Measurements from ENCODE around the gene ACTG2.
A peak's percentile ranks its signal among the peaks of the same experiment; 100 is the strongest.
"Not testable (repeated sequence)": the region's sequence is repeated elsewhere in the genome, so short reads cannot be mapped to it uniquely, and the experiment has no call there.

The ACTG2 gene

DNA sequence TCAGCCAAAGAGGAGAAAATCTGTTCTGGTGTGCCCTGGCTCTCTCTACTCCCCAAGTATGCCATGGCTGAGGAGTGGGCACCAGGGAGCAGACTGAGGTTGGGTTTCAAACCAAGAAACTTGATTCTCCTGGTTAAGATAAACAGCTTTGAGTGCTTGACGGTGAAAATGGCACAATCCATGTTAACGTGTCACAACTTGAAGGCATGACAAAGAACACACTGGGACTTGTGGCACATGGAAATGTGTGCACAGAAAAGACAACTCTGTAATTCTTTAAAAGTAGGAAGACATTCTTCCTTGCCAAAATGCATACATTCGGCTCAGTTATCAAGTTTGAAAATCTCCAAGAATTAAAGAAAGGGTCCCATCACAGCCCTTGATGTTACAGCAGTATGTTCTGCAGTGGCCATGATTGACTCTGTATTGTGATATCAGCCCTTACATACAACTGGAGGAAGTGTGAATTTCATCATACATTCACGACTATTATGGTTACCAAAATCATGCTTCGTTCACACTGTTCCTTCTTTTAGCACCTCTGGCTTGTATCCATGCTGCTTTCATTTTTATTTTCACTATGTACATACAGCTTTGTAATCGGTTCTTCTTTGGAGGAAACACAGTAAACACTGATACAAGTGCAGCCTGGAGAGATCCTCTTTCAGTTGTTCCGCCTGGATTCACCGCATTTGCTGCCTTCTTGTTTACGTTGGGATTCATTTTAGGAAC is 15.6 kb upstream of the ACTG2 start:
- Histone ChIP-seq H3K4me1 (ENCODE audit: control insufficient read depth, insufficient read depth, low read length) (peaks cover 18% of the 10 kb centered on the region), H3K9ac (ENCODE audit: low read length) (no peak overlapping the region), H3K27ac (ENCODE audit: low read depth, low read length) (peak overlapping the region; percentile 78), H3K4me3 (ENCODE audit: low read length) (peak overlapping the region; percentile 1), H3K36me3 (ENCODE audit: control insufficient read depth, insufficient read depth, low read length) (no peaks in the 10 kb centered on the region), H3K27me3 (ENCODE audit: control insufficient read depth, insufficient read depth, low read length) (no peaks in the 10 kb centered on the region)

- not testable (repeated sequence) for H3K27me3 ChIP-seq (ENCODE audit: control insufficient read depth, insufficient read depth, low read length); H3K4me3 ChIP-seq (ENCODE audit: low read length); H3K36me3 ChIP-seq (ENCODE audit: control insufficient read depth, insufficient read depth, low read length); H3K9ac ChIP-seq (ENCODE audit: low read length)
- H3K4me1 ChIP-seq (ENCODE audit: control insufficient read depth, insufficient read depth, low read length): peaks cover 18% of the 10 kb centered on the region
- peak overlapping the region; percentile 78 for H3K27ac ChIP-seq (ENCODE audit: low read depth, low read length)
These were observed 14.8 kb upstream of the ACTG2 start for GRCh38 chr2:73877984-73878383.

GRCh38 chr2:73885406-73885805 is 7.4 kb upstream of the ACTG2 start:
- H3K9ac ChIP-seq (ENCODE audit: low read length): no peak overlapping the region
- no peaks in the 10 kb centered on the region for H3K27me3 ChIP-seq (ENCODE audit: control insufficient read depth, insufficient read depth, low read length)
- no peaks in the 10 kb centered on the region for H3K36me3 ChIP-seq (ENCODE audit: control insufficient read depth, insufficient read depth, low read length)
- H3K4me3 ChIP-seq (ENCODE audit: low read length): no peak overlapping the region
- H3K4me1 ChIP-seq (ENCODE audit: control insufficient read depth, insufficient read depth, low read length): peaks cover 2% of the 10 kb centered on the region
- no peak overlapping the region for H3K27ac ChIP-seq (ENCODE audit: low read depth, low read length)

DNA sequence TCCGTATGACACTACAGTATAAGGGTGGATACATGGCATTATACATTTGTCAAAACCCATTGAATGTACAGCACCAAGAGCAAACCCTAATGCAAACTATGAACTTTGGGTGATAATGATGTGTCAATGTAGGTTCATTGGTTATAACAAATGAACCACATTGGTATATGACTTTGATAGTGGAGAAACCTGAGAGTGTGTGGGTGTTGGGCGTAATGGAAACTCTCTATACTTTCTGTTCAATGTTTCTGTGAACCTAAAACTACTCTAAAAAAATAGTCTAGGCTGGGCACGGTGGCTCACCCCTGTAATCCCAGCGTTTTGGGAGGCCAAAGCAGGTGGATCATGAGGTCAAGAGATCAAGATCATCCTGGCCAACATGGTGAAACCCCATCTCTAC is 6.5 kb upstream of the ACTG2 start:
- no peaks in the 10 kb centered on the region for H3K27me3 ChIP-seq (ENCODE audit: control insufficient read depth, insufficient read depth, low read length)
- no peak overlapping the region for H3K4me3 ChIP-seq (ENCODE audit: low read length)
- no peak overlapping the region for H3K9ac ChIP-seq (ENCODE audit: low read length)
- H3K36me3 ChIP-seq (ENCODE audit: control insufficient read depth, insufficient read depth, low read length): no peaks in the 10 kb centered on the region
- H3K4me1 ChIP-seq (ENCODE audit: control insufficient read depth, insufficient read depth, low read length): peaks cover 11% of the 10 kb centered on the region
- H3K27ac ChIP-seq (ENCODE audit: low read depth, low read length): no peak overlapping the region

- not testable (repeated sequence) for H3K4me3 ChIP-seq (ENCODE audit: low read length); H3K9ac ChIP-seq (ENCODE audit: low read length); H3K36me3 ChIP-seq (ENCODE audit: control insufficient read depth, insufficient read depth, low read length); H3K27me3 ChIP-seq (ENCODE audit: control insufficient read depth, insufficient read depth, low read length); H3K27ac ChIP-seq (ENCODE audit: low read depth, low read length)
- H3K4me1 ChIP-seq (ENCODE audit: control insufficient read depth, insufficient read depth, low read length): peaks cover 21% of the 10 kb centered on the region
These were observed 5.0 kb upstream of the ACTG2 start for GRCh38 chr2:73887596-73888353.

DNA sequence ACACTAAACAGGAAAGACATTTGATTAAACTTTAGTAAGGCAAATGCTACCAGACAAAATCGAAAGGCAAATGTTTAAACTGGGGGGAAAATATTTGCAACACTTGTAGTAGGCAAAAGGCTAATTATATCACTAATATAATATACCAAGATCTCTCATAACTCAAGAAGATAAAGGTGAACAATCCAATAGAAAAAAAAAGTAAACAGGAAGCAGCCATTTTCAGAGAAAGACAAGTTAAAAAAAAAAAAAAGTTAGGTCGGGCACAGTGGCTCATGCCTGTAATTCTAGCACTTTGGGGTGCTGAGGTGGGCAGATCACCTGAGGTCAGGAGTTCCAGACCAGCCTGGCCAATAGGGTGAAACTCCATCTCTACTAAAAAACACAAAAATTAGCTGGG is 4.4 kb upstream of the ACTG2 start:
- Histone ChIP-seq H3K27me3 (ENCODE audit: control insufficient read depth, insufficient read depth, low read length) (no peaks in the 10 kb centered on the region), H3K9ac (ENCODE audit: low read length) (no peak overlapping the region), H3K36me3 (ENCODE audit: control insufficient read depth, insufficient read depth, low read length) (no peaks in the 10 kb centered on the region), H3K27ac (ENCODE audit: low read depth, low read length) (peak overlapping the region; percentile 6), H3K4me1 (ENCODE audit: control insufficient read depth, insufficient read depth, low read length) (peaks cover 21% of the 10 kb centered on the region), H3K4me3 (ENCODE audit: low read length) (no peak overlapping the region)

DNA sequence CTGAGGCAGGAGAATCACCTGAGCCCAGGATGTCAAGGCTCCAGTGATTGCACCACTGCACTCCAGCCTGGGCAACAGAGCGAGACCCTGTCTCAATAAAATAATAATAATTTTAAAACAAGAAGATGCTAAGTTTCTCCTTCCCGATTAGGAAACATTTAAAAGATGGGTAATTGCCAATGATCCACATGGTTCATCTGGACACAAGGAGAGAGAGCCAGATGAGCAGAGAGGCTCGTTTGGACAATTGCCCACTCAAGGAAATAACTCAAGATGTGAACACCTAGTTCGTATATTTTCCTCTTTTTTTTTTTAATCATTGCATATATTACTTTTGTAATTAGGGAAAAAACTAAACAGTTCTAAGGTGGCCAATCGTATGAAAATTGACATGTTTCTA is 3.6 kb upstream of the ACTG2 start:
- peaks cover 21% of the 10 kb centered on the region for H3K4me1 ChIP-seq (ENCODE audit: control insufficient read depth, insufficient read depth, low read length)
- peak overlapping the region; percentile 57 for H3K27ac ChIP-seq (ENCODE audit: low read depth, low read length)

DNA sequence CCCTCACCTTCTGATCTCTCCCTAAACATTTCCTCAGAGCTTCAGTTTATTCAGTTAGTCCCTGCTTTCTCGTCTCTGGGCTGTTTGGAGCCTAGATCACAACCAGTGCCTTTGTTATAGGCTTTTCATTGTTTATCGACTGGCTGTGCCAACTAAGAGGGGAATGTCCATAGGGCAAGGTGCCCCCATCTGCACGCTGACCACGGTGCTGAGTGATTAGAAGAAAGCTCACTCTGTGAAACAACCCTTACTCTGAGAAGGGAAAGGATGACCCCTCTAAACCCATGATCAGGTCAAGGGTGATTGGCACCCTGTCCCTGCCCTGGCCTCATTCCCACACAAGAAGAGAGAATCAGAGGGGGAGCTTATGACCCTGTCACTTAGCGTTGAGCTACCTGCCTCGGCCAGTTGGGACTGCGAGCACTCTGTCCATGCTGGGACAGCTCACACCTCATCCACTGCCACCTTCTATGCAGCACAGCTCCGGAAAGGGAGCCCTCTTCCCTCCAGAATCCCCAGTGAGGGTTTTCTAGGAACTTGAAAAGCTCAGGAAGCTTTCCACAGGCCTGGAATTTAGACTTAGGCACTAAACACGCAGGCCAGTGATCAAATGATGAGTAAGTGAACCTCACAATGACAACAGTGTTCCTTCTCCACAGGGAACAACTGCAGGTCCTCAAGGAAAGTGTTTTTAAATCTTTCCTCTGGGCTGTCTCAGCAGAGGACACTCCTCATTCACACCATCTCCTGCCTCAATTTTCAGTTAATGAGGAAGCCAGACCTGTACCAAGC is 2.3 kb upstream of the ACTG2 start:
- Histone ChIP-seq H3K27ac (ENCODE audit: low read depth, low read length) (peak overlapping the region; percentile 99), H3K27me3 (ENCODE audit: control insufficient read depth, insufficient read depth, low read length) (no peaks in the 10 kb centered on the region), H3K9ac (ENCODE audit: low read length) (no peak overlapping the region), H3K36me3 (ENCODE audit: control insufficient read depth, insufficient read depth, low read length) (no peaks in the 10 kb centered on the region), H3K4me1 (ENCODE audit: control insufficient read depth, insufficient read depth, low read length) (peaks cover 21% of the 10 kb centered on the region), H3K4me3 (ENCODE audit: low read length) (no peak overlapping the region)

More for the DNA sequence above, 3.6 kb upstream of the ACTG2 start:
- Histone ChIP-seq H3K4me3 (ENCODE audit: low read length) (no peak overlapping the region), H3K27me3 (ENCODE audit: control insufficient read depth, insufficient read depth, low read length) (no peaks in the 10 kb centered on the region), H3K9ac (ENCODE audit: low read length) (no peak overlapping the region), H3K36me3 (ENCODE audit: control insufficient read depth, insufficient read depth, low read length) (no peaks in the 10 kb centered on the region)

- peaks cover 21% of the 10 kb centered on the region for H3K4me1 ChIP-seq (ENCODE audit: control insufficient read depth, insufficient read depth, low read length)
- H3K4me3 ChIP-seq (ENCODE audit: low read length): no peak overlapping the region
- H3K27ac ChIP-seq (ENCODE audit: low read depth, low read length): peak overlapping the region; percentile 99
- H3K27me3 ChIP-seq (ENCODE audit: control insufficient read depth, insufficient read depth, low read length): no peaks in the 10 kb centered on the region
- peaks cover 4% of the 10 kb centered on the region for H3K36me3 ChIP-seq (ENCODE audit: control insufficient read depth, insufficient read depth, low read length)
- H3K9ac ChIP-seq (ENCODE audit: low read length): no peak overlapping the region
These were observed 1.4 kb upstream of the ACTG2 start for GRCh38 chr2:73891276-73891901.

DNA sequence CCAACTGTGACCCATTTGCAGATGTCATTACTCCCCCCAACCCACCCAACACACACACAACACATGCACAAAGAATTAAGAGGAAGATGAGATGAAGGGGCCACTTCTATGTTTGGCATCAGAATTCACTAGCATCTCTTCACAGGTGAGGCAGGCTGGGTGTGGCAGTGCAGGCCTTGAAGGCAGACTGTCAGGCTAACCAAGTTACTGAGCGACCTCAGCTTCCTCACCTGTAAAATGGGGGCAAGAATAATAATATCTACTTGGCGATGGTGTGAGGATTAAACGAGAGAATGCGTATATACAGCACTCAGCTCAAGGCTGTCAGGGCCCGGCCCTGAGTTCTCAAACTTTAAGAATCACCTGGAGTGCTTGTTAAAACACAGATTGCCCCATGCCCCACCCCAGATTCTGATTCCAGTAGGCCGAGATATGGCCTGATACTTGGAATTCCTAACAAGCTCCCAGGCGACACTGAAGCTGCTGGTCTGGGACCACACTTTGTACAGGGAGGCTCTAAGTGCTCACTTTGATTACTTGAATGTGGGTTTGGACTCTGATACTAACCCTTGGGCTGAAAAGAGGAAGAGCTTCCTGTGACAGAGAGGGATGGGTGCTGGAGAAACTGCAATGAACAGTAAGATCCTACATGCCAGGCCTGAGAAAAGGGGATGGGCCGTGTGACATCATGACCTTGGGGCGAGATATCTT is 1.1 kb downstream of the ACTG2 start:
- Histone ChIP-seq H3K9ac (ENCODE audit: low read length) (peak overlapping the region; percentile 88), H3K4me3 (ENCODE audit: low read length) (peak overlapping the region; percentile 77), H3K27me3 (ENCODE audit: control insufficient read depth, insufficient read depth, low read length) (no peaks in the 10 kb centered on the region), H3K4me1 (ENCODE audit: control insufficient read depth, insufficient read depth, low read length) (peaks cover 21% of the 10 kb centered on the region), H3K36me3 (ENCODE audit: control insufficient read depth, insufficient read depth, low read length) (peaks cover 13% of the 10 kb centered on the region), H3K27ac (ENCODE audit: low read depth, low read length) (peak overlapping the region; percentile 99)

GRCh38 chr2:73894475-73894850 is 1.7 kb downstream of the ACTG2 start:
- Histone ChIP-seq H3K4me1 (ENCODE audit: control insufficient read depth, insufficient read depth, low read length) (peaks cover 21% of the 10 kb centered on the region), H3K4me3 (ENCODE audit: low read length) (peak overlapping the region; percentile 77), H3K9ac (ENCODE audit: low read length) (peak overlapping the region; percentile 88), H3K36me3 (ENCODE audit: control insufficient read depth, insufficient read depth, low read length) (peaks cover 13% of the 10 kb centered on the region), H3K27ac (ENCODE audit: low read depth, low read length) (peak overlapping the region; percentile 99), H3K27me3 (ENCODE audit: control insufficient read depth, insufficient read depth, low read length) (no peaks in the 10 kb centered on the region)
